ENCODE measurements around the gene ARL8A.
A peak's percentile ranks its signal among the peaks of the same experiment; 100 is the strongest.
"Not testable (repeated sequence)": the region's sequence is repeated elsewhere in the genome, so short reads cannot be mapped to it uniquely, and the experiment has no call there.

Gene ARL8A

GRCh38 chr1:202144402-202145067 lies at the start of gene ARL8A:
ARL8A (minus strand) TSS chr1:202144737; CDS start chr1:202144572, 165 bp downstream.
- peak; percentile 25 to 60 (median 30) for DNase-seq

GRCh38 chr1:202194328-202194648 lies 49.8 kb upstream of the ARL8A start:
- no peak for DNase-seq

GRCh38 chr1:202193614-202194327 lies 49.2 kb upstream of the ARL8A start, which contains the start of gene LGR6:
LGR6 (plus strand) TSS chr1:202193799; CDS start chr1:202193990, 191 bp downstream.
- DNase-seq = no peak

- DNase-seq = peak; percentile 13 to 41 (median 26)
These were observed 48.5 kb upstream of the ARL8A start for GRCh38 chr1:202192770-202193613.

- DNase-seq = not testable (repeated sequence)
These were observed 46.9 kb upstream of the ARL8A start for GRCh38 chr1:202191391-202191790.

GRCh38 chr1:202189918-202190715 lies 45.6 kb upstream of the ARL8A start:
- no peak for DNase-seq

- DNase-seq = peak; percentile 66 to 79 (median 71)
These were observed 44.7 kb upstream of the ARL8A start for GRCh38 chr1:202189001-202189790.

- no peak for DNase-seq
These were observed 43.3 kb upstream of the ARL8A start for GRCh38 chr1:202187697-202188407.

- no peak for DNase-seq
These were observed 42.6 kb upstream of the ARL8A start for GRCh38 chr1:202187041-202187671.

- no peak for DNase-seq
These were observed 41.8 kb upstream of the ARL8A start for GRCh38 chr1:202186327-202186726.

GRCh38 chr1:202184750-202185460 lies 40.4 kb upstream of the ARL8A start:
- peak in 3 of 4 experiments; percentile 47 to 55 (median 51) for DNase-seq

GRCh38 chr1:202182040-202182877 lies 37.7 kb upstream of the ARL8A start:
- DNase-seq = no peak

GRCh38 chr1:202181586-202181985 lies 37.0 kb upstream of the ARL8A start:
- no peak for DNase-seq

- DNase-seq = not testable (repeated sequence)
These were observed 36.2 kb upstream of the ARL8A start for GRCh38 chr1:202180751-202181139.

GRCh38 chr1:202179828-202180750 lies 35.6 kb upstream of the ARL8A start:
- no peak for DNase-seq

- DNase-seq = no peak
These were observed 32.7 kb upstream of the ARL8A start for GRCh38 chr1:202176949-202177927.

GRCh38 chr1:202173993-202174392 lies 29.5 kb upstream of the ARL8A start:
- DNase-seq = no peak

Data from activated naive CD4-positive, alpha-beta T cell (primary cell).